ENCODE data around the gene CAPRIN2. TPM values are rescaled to one million over a fixed set of nuclear protein-coding genes. Genes with fewer than 3 reads are reported as not detected.

CAPRIN2 gene
- total and polyA plus RNA-seq, 2 donors (not counting 1 experiment from before 2014, with no cell fraction given): 10.8 to 17.2 TPM

DNA sequence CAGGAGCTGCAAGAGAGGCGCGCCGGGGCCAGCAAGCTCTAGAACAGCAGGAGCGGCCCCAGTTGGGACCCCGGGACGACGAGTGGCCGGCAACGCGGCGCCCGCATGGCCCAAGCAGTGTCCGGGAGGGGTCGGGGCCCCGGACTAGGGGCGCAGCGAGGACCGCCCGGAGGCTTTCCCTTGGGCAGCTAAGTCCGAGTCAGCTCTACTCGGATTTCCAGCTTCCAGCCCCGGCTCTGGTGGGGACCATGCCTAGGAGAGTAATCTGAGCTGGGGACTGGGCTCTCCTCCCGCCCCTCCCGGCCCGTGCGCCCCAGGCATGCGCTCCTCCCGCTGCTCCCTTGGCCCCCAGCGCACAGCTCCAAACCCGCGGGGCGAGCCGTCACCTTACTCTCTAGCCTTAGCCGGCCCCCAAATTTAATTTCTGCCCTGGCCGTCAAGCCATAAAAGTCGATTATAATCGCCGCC lies 41.6 kb upstream of the CAPRIN2 start:
- Histone ChIP-seq H3K9ac (ENCODE audit: insufficient read depth, low read length) (peak overlapping the region; percentile 71), H3K4me2 (ENCODE audit: extremely low read depth, insufficient read depth, low read length) (peak overlapping the region; percentile 92), H3K79me2 (ENCODE audit: control insufficient read depth, insufficient read depth, low read length) (no peaks in the 10 kb centered on the region), H2AFZ (ENCODE audit: low read length) (peak overlapping the region; percentile 94), H3K27me3 (ENCODE audit: control insufficient read depth, insufficient read depth, low read length) (no peaks in the 10 kb centered on the region), H3K4me1 (ENCODE audit: control insufficient read depth, extremely low read depth, insufficient read depth, low read length) (peaks cover 4% of the 10 kb centered on the region), H3K9me3 (ENCODE audit: control insufficient read depth, insufficient read depth, low read depth, low read length) (no peaks in the 10 kb centered on the region), H4K20me1 (ENCODE audit: control insufficient read depth, extremely low read depth, insufficient read depth, low read length) (no peaks in the 10 kb centered on the region), H3K36me3 (ENCODE audit: control insufficient read depth, insufficient read depth, low read length) (no peaks in the 10 kb centered on the region), H3K27ac (ENCODE audit: insufficient read depth, low read length) (peak overlapping the region; percentile 85), H3K4me3 (replicated peaks in 1 of 4; ENCODE audit: control extremely low read depth in 1 of 4, insufficient read depth in 1 of 4, low read depth in 3 of 4, low read length in 4 of 4) (peak overlapping the region; percentile 51 to 74 (median 59))
- TF ChIP-seq, protein P1, sequence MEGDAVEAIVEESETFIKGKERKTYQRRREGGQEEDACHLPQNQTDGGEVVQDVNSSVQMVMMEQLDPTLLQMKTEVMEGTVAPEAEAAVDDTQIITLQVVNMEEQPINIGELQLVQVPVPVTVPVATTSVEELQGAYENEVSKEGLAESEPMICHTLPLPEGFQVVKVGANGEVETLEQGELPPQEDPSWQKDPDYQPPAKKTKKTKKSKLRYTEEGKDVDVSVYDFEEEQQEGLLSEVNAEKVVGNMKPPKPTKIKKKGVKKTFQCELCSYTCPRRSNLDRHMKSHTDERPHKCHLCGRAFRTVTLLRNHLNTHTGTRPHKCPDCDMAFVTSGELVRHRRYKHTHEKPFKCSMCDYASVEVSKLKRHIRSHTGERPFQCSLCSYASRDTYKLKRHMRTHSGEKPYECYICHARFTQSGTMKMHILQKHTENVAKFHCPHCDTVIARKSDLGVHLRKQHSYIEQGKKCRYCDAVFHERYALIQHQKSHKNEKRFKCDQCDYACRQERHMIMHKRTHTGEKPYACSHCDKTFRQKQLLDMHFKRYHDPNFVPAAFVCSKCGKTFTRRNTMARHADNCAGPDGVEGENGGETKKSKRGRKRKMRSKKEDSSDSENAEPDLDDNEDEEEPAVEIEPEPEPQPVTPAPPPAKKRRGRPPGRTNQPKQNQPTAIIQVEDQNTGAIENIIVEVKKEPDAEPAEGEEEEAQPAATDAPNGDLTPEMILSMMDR (conservative IDR thresholded peaks at IDR 0.05 in 1 of 2, IDR thresholded peaks at IDR 0.05 in 1 of 2; ENCODE audit: low read depth in 1 of 2, low read length in 2 of 2): no peak
- TF ChIP-seq EZH2 (IDR thresholded peaks at IDR 0.05; ENCODE audit: low read length, missing control alignments): no peak
- DNase-seq (ENCODE audit: low read depth in 2 of 2): peak; percentile 71 to 79

DNA sequence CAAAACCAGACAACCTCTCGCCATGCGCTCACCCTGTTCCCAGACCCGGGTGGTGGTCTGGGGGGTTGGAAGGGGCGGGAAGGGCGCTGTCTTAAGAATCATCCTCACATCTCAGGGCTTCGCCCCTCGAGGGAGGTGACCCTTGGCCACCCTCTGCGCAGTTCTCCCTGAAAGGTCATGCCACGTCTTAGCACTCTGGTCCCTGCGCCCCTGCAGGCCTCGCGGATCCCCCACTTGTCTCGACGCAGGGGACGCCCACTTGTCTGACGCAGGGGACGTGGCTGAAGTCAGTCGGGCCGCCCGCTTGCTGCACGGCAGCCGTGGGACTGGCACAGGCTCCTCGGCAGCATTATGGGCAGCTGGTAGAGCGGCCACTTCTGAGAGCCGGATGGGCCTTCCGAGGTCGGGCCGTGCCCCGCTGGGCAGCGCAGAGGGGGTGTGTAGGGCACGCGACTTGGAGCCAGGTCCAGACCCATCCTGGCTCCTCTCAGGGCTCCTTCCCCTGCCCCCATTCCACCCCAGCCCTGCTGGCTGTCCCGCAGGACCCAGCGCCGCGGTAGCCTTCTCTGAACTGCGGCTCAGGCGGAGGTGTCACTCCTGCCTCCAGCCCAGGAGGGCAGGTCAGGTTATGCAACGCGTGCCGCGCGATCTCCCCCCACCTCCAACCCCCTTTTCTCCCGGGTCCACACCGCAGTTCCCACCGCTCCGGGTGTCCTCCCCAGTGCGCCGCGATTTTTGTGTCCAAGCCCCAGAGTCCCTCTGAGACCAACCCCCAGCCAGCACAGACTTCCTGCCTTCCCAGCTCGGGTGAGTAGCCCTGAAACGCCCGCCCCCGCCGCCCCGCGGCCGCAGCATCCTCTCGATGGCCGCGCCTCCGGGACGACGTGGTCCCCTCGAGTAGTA lies 40.9 kb upstream of the CAPRIN2 start:
- Histone ChIP-seq H3K9ac (ENCODE audit: insufficient read depth, low read length) (peak overlapping the region; percentile 71), H3K36me3 (ENCODE audit: control insufficient read depth, insufficient read depth, low read length) (no peaks in the 10 kb centered on the region), H3K4me2 (ENCODE audit: extremely low read depth, insufficient read depth, low read length) (peak overlapping the region; percentile 92), H3K9me3 (ENCODE audit: control insufficient read depth, insufficient read depth, low read depth, low read length) (no peaks in the 10 kb centered on the region), H2AFZ (ENCODE audit: low read length) (peak overlapping the region; percentile 94), H3K79me2 (ENCODE audit: control insufficient read depth, insufficient read depth, low read length) (no peaks in the 10 kb centered on the region), H3K4me3 (replicated peaks in 1 of 4; ENCODE audit: control extremely low read depth in 1 of 4, insufficient read depth in 1 of 4, low read depth in 3 of 4, low read length in 4 of 4) (peak overlapping the region; percentile 51 to 74 (median 59)), H4K20me1 (ENCODE audit: control insufficient read depth, extremely low read depth, insufficient read depth, low read length) (no peaks in the 10 kb centered on the region), H3K27ac (ENCODE audit: insufficient read depth, low read length) (peak overlapping the region; percentile 85), H3K27me3 (ENCODE audit: control insufficient read depth, insufficient read depth, low read length) (no peaks in the 10 kb centered on the region), H3K4me1 (ENCODE audit: control insufficient read depth, extremely low read depth, insufficient read depth, low read length) (peaks cover 4% of the 10 kb centered on the region)
- DNase-seq (ENCODE audit: low read depth in 2 of 2): peak; percentile 70 to 89
- TF ChIP-seq, protein P1 (conservative IDR thresholded peaks at IDR 0.05 in 1 of 2, IDR thresholded peaks at IDR 0.05 in 1 of 2; ENCODE audit: low read depth in 1 of 2, low read length in 2 of 2): peak in 1 of 2 donors; percentile 0
- no peak for TF ChIP-seq EZH2 (IDR thresholded peaks at IDR 0.05; ENCODE audit: low read length, missing control alignments)

DNA sequence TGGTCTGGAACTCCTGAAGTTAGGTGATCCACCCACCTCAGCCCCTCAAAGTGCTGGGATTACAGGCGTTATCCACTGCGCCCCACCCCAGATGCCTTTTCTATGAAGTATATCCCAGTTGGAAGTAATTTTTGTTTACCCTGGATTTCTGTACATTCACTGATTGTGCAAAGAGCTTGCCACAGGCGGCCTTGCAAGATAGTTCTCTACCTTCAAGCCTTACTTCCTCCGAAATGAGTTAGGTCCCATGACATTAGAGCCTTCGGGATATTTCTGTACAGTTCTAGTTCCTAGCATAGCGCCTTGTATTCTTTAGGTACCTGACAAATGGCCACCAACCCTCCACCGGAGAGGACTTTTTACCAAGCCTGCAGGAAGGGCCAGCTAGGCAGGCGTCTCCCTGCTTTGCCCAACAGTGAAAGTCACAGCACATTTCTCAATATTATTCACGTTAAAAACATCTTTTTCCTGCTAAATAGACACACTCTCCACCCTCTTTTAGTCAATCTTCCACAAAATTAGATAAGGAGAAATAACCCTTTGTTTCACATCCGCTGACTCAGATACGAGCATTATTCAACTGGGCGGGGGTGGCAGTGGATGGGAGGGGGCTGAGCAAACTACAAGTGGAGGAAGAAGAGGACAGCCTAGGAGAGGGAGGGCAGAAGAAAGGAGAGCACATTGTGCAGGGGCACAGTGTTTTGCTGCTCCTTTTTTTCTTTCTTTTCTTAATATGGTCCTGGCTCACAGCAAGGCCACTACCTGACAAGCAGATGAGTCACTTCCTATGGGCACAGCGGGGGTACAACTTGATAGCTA lies 40.0 kb upstream of the CAPRIN2 start:
- no peak for TF ChIP-seq EZH2 (IDR thresholded peaks at IDR 0.05; ENCODE audit: low read length, missing control alignments)
- TF ChIP-seq, protein P1 (conservative IDR thresholded peaks at IDR 0.05 in 1 of 2, IDR thresholded peaks at IDR 0.05 in 1 of 2; ENCODE audit: low read depth in 1 of 2, low read length in 2 of 2): no peak
- H3K27ac ChIP-seq (ENCODE audit: insufficient read depth, low read length): peak overlapping the region; percentile 85
- peak overlapping the region; percentile 27 for H3K4me2 ChIP-seq (ENCODE audit: extremely low read depth, insufficient read depth, low read length)
- no peaks in the 10 kb centered on the region for H3K79me2 ChIP-seq (ENCODE audit: control insufficient read depth, insufficient read depth, low read length)
- H3K27me3 ChIP-seq (ENCODE audit: control insufficient read depth, insufficient read depth, low read length): no peaks in the 10 kb centered on the region
- H2AFZ ChIP-seq (ENCODE audit: low read length): peak overlapping the region; percentile 94
- DNase-seq (ENCODE audit: low read depth in 2 of 2): peak; percentile 67 to 98
- H3K9ac ChIP-seq (ENCODE audit: insufficient read depth, low read length): no peak overlapping the region
- H3K36me3 ChIP-seq (ENCODE audit: control insufficient read depth, insufficient read depth, low read length): no peaks in the 10 kb centered on the region
- H3K4me3 ChIP-seq (replicated peaks in 1 of 4; ENCODE audit: control extremely low read depth in 1 of 4, insufficient read depth in 1 of 4, low read depth in 3 of 4, low read length in 4 of 4): peak overlapping the region in 2 of 4 experiments; percentile 8 to 74
- no peaks in the 10 kb centered on the region for H4K20me1 ChIP-seq (ENCODE audit: control insufficient read depth, extremely low read depth, insufficient read depth, low read length)
- H3K4me1 ChIP-seq (ENCODE audit: control insufficient read depth, extremely low read depth, insufficient read depth, low read length): peaks cover 4% of the 10 kb centered on the region
- no peaks in the 10 kb centered on the region for H3K9me3 ChIP-seq (ENCODE audit: control insufficient read depth, insufficient read depth, low read depth, low read length)
